LNCAP (cell line): ENCODE measurements around the gene TMEM132D.

Experiments
- CTCF ChIP-seq: fragments of 450-650 bp; IDR thresholded peaks from 2 replicates; pipeline ENCODE4 v1.5.1; 2017; ENCODE audit warnings: mild to moderate bottlenecking

The TMEM132D gene

GRCh38 chr12:129615001-129615400 is 288.8 kb downstream of the TMEM132D start:
- no peak for TF ChIP-seq CTCF

- TF ChIP-seq CTCF: no peak
Observed at GRCh38 chr12:129614221-129614885, 289.5 kb downstream of the TMEM132D start.

GRCh38 chr12:129613314-129613713 is 290.5 kb downstream of the TMEM132D start:
- TF ChIP-seq CTCF: no peak

GRCh38 chr12:129610601-129611120 is 293.2 kb downstream of the TMEM132D start:
- TF ChIP-seq CTCF: no peak

- no peak for TF ChIP-seq CTCF
Observed at GRCh38 chr12:129607756-129608155, 296.1 kb downstream of the TMEM132D start.

- TF ChIP-seq CTCF: no peak
Observed at GRCh38 chr12:129607301-129607700, 296.5 kb downstream of the TMEM132D start.

- no peak for TF ChIP-seq CTCF
Observed at GRCh38 chr12:129606239-129606638, 297.6 kb downstream of the TMEM132D start.

GRCh38 chr12:129605666-129606065 is 298.2 kb downstream of the TMEM132D start:
- TF ChIP-seq CTCF: no peak
